ACHN (cell line): ENCODE measurements around the gene PYGO2.
"Not testable (repeated sequence)": the region's sequence is repeated elsewhere in the genome, so short reads cannot be mapped to it uniquely, and the experiment has no call there.

Source experiments
- DNase-seq: peaks from one replicate; pipeline ENCODE4 v3.0.0-alpha.2; 2015
- in situ Hi-C: cut with HindIII; loops from 2 replicates; pipeline ENCODE4 v1.10.0; 2017; ENCODE audit warnings: low sequenced_read_pairs, low pct_ligation_motif_present, low pct_unique_long_range_greater_than_20kb

Gene PYGO2

DNA sequence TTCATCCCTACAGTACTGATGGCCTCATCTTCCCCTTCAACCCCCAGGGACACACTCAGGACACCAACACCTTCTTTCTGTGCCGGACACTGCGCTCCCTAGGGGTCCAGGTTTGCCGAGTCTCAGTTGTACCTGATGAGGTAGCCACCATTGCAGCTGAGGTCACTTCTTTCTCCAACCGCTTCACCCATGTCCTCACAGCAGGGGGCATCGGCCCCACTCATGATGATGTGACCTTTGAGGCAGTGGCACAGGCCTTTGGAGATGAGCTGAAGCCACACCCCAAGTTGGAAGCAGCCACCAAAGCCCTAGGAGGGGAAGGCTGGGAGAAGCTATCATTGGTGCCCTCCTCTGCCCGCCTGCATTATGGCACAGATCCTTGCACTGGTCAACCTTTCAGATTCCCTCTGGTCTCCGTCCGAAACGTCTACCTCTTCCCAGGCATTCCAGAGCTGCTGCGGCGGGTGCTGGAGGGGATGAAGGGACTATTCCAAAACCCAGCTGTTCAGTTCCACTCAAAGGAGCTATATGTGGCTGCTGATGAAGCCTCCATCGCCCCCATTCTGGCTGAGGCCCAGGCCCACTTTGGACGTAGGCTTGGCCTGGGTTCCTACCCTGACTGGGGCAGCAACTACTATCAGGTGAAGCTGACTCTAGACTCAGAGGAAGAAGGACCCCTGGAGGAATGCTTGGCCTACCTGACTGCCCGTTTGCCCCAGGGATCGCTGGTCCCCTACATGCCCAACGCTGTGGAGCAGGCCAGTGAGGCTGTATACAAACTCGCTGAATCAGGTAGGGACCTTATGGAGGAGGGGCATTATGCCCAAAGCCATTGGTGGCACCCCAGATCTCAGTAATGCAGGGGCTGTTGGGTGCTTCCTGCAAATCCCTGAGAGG, 26.7 kb upstream of the PYGO2 start:
- DNase-seq: no peak
- in situ Hi-C loops: no loop called here

DNA sequence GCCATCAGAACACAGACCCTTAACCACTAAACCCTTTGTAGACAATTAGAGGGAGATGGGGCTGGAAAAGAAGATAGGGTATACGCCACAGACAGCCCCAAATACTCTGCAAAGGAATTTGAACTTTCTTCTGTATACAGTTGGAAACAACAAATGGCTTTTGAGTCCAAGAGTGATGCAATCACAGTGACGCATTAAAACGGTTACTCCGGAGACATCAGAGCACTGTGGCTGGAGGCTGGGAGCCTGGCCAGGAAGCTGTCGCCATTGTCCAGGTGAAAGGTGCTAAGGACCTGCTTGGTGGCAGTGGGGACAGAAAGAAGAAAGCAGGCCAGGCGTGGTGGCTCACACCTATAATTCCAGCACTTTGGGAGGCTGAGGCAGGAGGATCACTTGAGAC, 25.7 kb upstream of the PYGO2 start:
- no peak for DNase-seq
- in situ Hi-C loops: no loop called here

- in situ Hi-C loops, DNase-seq: not testable (repeated sequence)
These were observed 25.2 kb upstream of the PYGO2 start for GRCh38 chr1:154986736-154987135.

- in situ Hi-C loops: no loop called here
- no peak for DNase-seq
These were observed 22.3 kb upstream of the PYGO2 start for GRCh38 chr1:154983776-154984466.

GRCh38 chr1:154982897-154983648, 21.5 kb upstream of the PYGO2 start, which contains the start of gene FLAD1:
Gene FLAD1 (plus strand): TSS chr1:154983344. CDS start chr1:154983695, 351 bp downstream.
- DNase-seq: peak; percentile 100
- in situ Hi-C loops: no loop called here

DNA sequence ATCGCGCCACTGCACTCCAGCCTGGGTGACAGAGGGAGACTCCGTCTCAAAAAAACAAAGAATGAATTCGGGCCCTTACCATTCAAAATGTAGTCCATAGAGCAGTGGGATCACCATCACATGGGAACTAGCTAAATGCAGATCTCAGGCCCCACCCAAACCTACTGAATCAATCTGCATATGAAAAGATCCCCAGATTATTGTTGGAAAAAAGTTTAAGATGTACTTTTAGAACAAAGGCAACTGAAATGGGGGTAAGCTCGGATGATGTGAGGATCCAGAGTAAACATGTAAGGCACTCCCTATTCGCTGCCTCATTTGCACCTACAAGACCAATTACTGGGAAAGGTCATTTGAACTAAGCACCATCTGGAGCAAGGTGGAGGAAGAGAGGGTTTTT, 20.8 kb upstream of the PYGO2 start:
- in situ Hi-C loops: no loop called here
- no peak for DNase-seq

DNA sequence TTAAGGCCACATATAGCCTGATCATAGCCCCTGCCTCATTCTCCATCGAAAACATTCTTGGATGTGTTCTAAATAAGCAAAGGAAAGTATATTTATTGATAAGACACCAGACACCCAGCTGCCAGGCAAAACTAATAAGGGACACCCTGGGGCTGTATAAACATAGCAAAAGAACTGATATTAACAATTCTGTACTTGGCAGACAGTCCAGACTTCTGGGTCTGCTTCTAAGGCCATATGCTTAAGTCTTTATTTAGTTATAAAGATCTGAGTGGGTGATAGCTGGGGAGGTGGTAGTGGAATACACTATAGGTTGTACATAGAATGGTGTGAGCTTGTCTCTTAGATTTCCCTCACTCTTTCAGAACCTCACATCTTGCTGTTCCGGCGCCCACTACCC, 16.8 kb upstream of the PYGO2 start:
- in situ Hi-C loops: no loop called here

DNA sequence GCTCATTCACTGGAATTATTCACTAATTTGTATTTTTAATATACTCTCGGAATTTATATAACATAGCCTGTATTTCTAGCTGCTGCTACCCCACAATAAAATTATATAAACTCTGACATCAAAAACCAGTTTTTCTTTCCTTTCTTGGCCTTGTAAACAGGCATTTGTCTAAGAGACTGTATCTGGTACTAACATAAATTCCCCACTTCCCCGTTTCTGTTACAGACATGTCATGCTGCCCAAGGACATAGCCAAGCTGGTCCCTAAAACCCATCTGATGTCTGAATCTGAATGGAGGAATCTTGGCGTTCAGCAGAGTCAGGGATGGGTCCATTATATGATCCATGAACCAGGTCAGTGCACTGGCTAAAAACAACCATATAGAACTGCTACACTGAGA, 16.2 kb upstream of the PYGO2 start:
- DNase-seq, in situ Hi-C loops: not testable (repeated sequence)

More for the DNA sequence above, 16.8 kb upstream of the PYGO2 start:
- DNase-seq: no peak

DNA sequence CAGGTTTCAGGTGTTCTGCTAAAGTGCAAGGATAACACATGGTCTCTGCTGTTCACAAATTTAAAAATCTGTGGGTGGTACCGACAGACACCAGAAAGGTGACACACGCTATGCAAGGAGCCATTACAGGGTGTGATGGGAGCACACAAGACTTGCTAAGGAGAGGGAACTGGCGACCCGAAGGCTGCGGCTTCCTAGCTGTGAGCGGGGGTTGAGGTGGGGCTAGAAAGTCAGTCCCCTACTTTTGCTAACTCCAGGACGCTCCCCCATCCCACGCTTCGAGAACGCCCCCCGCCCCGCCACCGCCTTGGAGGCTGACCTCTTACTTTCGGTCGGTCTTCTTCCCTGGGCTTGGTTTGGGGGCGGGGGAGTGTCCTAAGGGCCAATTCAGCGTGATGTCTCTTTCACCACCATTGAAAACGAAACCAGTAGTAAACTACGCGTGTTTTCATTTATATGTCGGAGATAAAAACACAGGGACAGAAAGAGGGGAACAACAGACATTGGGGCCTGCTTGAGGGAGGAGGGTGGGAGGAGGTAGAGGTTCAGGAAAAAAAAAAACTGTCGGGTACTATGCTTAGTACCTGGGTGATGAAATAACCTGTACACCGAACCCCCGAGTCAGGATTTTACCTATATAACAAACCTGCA, 14.0 kb upstream of the PYGO2 start:
- in situ Hi-C loops: no loop called here
- DNase-seq: peak; percentile 75

DNA sequence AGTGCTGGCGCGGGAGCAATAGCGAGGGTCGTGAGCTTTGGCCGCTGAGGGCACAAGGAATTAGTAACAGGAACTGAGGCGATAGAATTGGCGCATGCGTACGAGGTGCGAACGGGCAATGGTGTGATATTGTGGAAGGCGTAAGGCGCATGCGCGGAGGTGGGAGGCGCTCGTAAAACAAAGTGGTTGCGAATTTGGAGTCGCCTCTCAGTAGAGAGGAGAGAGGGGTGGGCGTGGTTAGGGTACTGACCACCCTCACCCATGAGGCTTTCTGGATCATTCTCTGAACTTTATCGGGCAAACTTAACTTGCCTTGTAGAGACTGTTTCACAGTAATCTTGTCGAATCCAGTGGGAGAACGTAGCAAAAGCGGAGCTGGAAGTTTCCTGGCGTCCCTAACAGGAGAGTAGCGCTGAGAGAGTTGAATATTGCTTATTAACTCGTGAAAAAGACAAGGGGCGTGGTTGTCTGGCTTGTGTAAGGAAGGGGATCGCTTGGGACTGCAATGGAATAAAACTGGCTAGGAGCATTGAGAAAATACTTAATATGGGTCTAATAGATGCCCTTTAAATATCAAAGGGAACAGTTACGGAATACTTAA, 13.3 kb upstream of the PYGO2 start:
- in situ Hi-C loops: no loop called here
- DNase-seq: peak; percentile 97

GRCh38 chr1:154974102-154974807, 12.7 kb upstream of the PYGO2 start, which contains the start of gene CKS1B:
Gene CKS1B (plus strand): TSS chr1:154974681. CDS start chr1:154974746, 65 bp downstream.
- in situ Hi-C loops: no loop called here
- peak; percentile 100 for DNase-seq

- in situ Hi-C loops: no loop called here
- DNase-seq: peak; percentile 99
These were observed 11.9 kb upstream of the PYGO2 start for GRCh38 chr1:154973344-154974101.

DNA sequence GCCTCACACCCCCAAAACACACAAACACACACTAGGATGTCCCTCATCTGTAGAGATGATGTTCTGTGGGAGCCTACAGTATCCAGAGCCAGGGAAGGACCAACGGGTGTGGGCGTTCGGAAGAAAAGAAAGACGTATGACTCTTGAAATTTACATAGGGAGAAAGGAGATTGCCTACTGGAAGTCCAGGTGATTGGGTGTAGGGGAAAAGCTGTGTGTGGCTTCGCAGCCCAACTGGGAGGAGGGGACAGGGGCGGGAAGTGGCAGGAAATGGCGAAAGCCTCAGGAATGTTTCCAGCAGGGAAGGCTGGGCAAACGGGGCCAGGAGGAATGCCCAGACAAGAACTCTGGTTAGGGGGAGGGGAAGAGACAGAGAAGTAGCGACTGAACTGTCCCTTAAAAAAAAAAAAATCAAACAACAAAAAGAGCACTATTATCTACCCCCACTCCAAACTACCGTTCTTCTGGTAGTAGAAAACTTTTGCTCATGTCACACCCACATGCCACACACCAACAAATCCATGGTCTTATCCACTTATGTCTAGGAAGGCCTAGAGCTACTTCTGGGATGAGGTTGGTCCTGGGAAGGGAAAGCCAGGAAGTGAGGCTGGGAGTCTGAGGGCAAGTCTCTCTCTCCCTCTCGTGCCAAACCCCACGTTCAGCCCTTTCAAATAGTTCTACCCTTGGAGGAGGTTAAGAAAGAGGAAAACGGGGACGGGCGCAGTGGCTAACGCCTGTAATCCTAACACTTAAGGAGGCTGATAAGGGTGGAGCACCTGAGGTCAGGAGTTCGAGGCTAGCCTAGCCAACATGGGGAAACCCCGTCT, 11.1 kb upstream of the PYGO2 start:
- DNase-seq: peak; percentile 99
- in situ Hi-C loops: no loop called here

GRCh38 chr1:154972213-154972516, 10.6 kb upstream of the PYGO2 start:
- no peak for DNase-seq
- in situ Hi-C loops: no loop called here

DNA sequence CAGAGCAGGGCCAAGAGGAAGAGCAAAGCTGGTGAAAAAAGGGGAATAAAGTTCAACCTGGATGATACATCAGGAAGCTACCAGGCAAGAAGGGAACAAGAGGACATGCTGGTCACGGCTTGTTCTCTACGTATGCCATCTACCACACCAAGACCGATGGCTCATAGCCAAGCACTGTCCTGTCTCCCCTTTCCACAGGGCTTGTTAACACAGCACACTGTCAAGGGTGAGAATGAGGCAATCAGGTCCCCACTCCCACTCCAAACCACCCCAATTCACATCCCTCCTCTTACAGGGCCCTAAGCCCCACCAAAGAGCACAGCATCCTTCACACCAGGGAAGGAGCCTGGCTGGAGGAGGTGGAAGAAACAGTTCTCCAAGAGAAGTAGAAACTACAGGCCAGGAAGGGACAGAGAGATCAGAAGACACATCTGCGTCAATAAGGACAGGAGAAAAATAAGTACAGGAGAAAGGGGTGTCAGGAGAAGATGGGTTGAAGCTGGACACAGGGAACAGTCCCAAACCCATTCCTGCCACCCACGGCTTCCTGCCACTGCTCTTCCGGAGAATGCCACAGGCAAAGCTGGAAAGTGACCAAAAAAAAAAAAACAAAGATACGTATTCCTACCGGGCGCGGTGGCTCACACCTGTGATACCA, 9.9 kb upstream of the PYGO2 start:
- in situ Hi-C loops: no loop called here
- no peak for DNase-seq
